Measurements from ENCODE around the gene PLBD2. TPM values are rescaled to one million over a fixed set of nuclear protein-coding genes. Genes with fewer than 3 reads are reported as not detected.

The PLBD2 gene
- total and polyA plus RNA-seq, 8 donors = 2.7 to 32.4 (median 8.2) TPM

DNA sequence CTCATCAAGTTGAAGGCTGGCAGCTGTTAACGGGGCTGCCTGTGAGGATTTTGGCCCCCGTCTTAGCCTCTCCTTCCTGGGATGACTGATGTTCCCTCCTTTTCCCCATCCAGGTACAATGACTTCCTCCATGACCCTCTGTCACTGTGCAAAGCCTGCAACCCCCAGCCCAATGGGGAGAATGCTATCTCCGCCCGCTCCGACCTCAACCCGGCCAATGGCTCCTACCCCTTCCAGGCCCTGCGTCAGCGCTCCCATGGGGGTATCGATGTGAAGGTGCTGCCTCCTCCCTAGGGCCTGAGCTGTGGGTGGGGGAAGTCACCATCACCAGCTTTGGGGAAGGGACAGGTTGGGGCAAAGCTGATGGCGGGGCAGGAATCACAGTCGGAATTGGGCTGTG lies 29.2 kb downstream of the PLBD2 start:
- Histone ChIP-seq H3K9me3 (no peaks in the 10 kb centered on the region), H3K27ac (no peak overlapping the region), H3K27me3 (no peaks in the 10 kb centered on the region), H3K4me3 (no peak overlapping the region), H3K36me3 (peaks cover 35 to 88% (median 86%) of the 10 kb centered on the region in 4 donors), H3K4me1 (no peaks in the 10 kb centered on the region)
- intact Hi-C loops (cut with DNase I; ENCODE audit: low total_unique reads) = no loop called here
- no peak for DNase-seq
- TF ChIP-seq, protein P1, sequence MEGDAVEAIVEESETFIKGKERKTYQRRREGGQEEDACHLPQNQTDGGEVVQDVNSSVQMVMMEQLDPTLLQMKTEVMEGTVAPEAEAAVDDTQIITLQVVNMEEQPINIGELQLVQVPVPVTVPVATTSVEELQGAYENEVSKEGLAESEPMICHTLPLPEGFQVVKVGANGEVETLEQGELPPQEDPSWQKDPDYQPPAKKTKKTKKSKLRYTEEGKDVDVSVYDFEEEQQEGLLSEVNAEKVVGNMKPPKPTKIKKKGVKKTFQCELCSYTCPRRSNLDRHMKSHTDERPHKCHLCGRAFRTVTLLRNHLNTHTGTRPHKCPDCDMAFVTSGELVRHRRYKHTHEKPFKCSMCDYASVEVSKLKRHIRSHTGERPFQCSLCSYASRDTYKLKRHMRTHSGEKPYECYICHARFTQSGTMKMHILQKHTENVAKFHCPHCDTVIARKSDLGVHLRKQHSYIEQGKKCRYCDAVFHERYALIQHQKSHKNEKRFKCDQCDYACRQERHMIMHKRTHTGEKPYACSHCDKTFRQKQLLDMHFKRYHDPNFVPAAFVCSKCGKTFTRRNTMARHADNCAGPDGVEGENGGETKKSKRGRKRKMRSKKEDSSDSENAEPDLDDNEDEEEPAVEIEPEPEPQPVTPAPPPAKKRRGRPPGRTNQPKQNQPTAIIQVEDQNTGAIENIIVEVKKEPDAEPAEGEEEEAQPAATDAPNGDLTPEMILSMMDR (IDR thresholded peaks at IDR 0.05) = no peak
- TF ChIP-seq EP300 (IDR thresholded peaks at IDR 0.05) (no peak), POLR2A (IDR thresholded peaks at IDR 0.05) (no peak), POLR2AphosphoS5 (IDR thresholded peaks at IDR 0.05) (no peak)
- WGBS, 5 donors = 93 to 98% (median 97%) methylated on average over 11 of the region's 11 CpGs

DNA sequence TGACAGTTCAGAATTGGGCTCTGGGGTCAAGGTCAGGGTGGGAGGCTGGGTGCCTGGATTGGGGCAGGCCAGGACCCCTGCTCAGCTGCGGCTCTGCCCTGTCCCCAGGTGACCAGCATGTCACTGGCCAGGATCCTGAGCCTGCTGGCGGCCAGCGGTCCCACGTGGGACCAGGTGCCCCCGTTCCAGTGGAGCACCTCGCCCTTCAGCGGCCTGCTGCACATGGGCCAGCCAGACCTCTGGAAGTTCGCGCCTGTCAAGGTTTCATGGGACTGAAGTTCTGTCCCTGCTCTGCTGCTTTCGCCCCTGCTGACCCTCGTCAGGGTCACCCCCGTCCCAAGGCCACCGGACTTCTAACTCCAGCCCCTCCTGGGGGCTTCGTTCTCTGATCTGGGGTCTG lies 30.0 kb downstream of the PLBD2 start:
- Histone ChIP-seq H3K9me3 (no peaks in the 10 kb centered on the region), H3K27me3 (no peaks in the 10 kb centered on the region), H3K36me3 (peaks cover 35 to 82% (median 81%) of the 10 kb centered on the region in 4 donors), H3K4me3 (no peak overlapping the region), H3K4me1 (no peaks in the 10 kb centered on the region), H3K27ac (no peak overlapping the region)
- intact Hi-C loops (cut with DNase I; ENCODE audit: low total_unique reads) = no loop called here
- WGBS, 5 donors = 93 to 96% (median 94%) methylated on average over 8 to 14 of the region's 14 CpGs
- no peak for DNase-seq
- TF ChIP-seq POLR2AphosphoS5 (IDR thresholded peaks at IDR 0.05) (no peak), POLR2A (IDR thresholded peaks at IDR 0.05) (no peak)

DNA sequence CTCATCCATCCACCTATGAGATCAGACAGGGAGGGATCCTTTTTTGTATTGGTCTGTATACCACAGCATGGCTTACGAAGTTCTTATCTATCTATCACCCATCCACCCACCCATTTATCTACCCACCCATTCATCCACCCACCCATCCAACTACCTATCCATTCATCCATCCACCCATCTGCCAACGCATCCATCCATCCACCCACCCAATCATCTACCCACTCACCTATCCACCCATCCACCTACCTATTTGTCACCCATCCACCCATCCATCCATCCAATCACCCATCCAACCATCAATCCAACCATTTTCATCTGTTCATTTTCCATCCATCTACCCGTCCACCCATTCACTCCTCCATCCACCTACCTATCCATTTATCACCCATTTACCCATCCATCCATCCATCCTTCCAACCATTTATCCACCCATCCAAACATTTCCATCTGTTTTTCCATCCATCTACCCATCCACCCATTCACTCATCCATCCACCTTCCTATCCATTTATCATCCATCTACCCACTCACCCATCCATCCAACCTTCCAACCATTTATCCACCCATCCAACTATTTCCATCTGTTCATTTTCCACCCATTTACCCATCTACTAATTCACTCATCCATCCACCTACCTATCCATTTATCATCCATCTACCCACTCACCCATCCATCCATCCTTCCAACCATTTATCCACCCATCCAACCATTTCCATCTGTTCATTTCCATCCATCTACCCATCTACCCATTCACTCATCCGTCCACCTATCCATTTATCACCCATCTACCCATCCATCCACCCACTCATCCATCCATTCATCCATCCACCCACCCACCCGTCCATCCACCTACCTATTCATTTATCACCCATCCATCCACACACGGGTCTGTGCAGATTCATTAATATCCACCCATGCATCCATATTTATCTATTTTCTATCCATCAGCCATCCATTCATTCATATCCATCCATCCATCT lies 32.0 kb downstream of the PLBD2 start:
- peaks cover 27 to 62% (median 61%) of the 10 kb centered on the region in 4 donors for H3K36me3 ChIP-seq
- DNase-seq = no peak
- 87 to 97% (median 96%) methylated on average over 6 of the region's 6 CpGs for WGBS, 5 donors
- H3K27ac ChIP-seq = no peak overlapping the region
- no peak for TF ChIP-seq EP300 (IDR thresholded peaks at IDR 0.05)
- no peak for TF ChIP-seq POLR2A (IDR thresholded peaks at IDR 0.05)
- TF ChIP-seq POLR2AphosphoS5 (IDR thresholded peaks at IDR 0.05) = no peak
- TF ChIP-seq, protein P1 (IDR thresholded peaks at IDR 0.05) = no peak
- H3K9me3 ChIP-seq = no peaks in the 10 kb centered on the region
- no peak overlapping the region for H3K4me3 ChIP-seq
- H3K27me3 ChIP-seq = no peaks in the 10 kb centered on the region
- no peaks in the 10 kb centered on the region for H3K4me1 ChIP-seq
- intact Hi-C loops (cut with DNase I; ENCODE audit: low total_unique reads) = no loop called here

DNA sequence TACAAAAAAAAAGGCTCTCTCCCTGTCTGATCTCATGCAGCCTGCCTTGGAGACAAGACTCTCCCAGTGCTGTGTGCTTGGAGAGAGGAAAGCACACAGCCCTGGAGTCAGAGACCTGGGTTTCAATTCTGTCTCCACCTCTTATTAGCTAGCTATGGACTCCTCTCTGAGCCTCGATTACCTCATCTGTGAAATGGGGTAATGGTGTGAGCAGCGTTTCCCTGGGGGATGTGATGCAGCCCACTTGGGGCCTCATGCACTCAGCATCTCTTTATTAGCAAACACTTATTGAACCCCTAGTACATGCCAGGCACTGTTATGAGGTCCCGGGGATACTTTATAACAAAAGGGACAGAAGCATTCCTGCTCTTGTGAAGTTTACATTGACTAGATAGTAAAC lies 32.8 kb downstream of the PLBD2 start:
- 90 to 96% (median 93%) methylated on average over 3 of the region's 3 CpGs for WGBS, 5 donors

More for the DNA sequence above, 32.8 kb downstream of the PLBD2 start:
- Histone ChIP-seq H3K9me3 (no peaks in the 10 kb centered on the region), H3K27me3 (no peaks in the 10 kb centered on the region), H3K27ac (no peak overlapping the region), H3K4me3 (no peak overlapping the region), H3K36me3 (peaks cover 20 to 54% (median 54%) of the 10 kb centered on the region in 4 donors), H3K4me1 (no peaks in the 10 kb centered on the region)
- intact Hi-C loops (cut with DNase I; ENCODE audit: low total_unique reads) = no loop called here
- no peak for DNase-seq
- TF ChIP-seq POLR2AphosphoS5 (IDR thresholded peaks at IDR 0.05) (no peak), POLR2A (IDR thresholded peaks at IDR 0.05) (no peak), EP300 (IDR thresholded peaks at IDR 0.05) (no peak)
- TF ChIP-seq, protein P1 (IDR thresholded peaks at IDR 0.05) = no peak
